HG02610 (cell line): ENCODE data around the gene PRKCQ.
"Not testable (repeated sequence)": the region's sequence is repeated elsewhere in the genome, so short reads cannot be mapped to it uniquely, and the experiment has no call there.

ENCODE experiments used
- ATAC-seq: cut with Tn5 transposase; IDR thresholded peaks from one replicate; pipeline ENCODE4 v1.9.1; 2021; ENCODE audit warnings: mild to moderate bottlenecking, moderate library complexity; ENCODE audit not compliant: unreplicated experiment

PRKCQ gene

GRCh38 chr10:6395606-6396005, 184.5 kb downstream of the PRKCQ start:
- ATAC-seq: no peak

GRCh38 chr10:6394084-6394483, 186.0 kb downstream of the PRKCQ start:
- ATAC-seq: no peak

DNA sequence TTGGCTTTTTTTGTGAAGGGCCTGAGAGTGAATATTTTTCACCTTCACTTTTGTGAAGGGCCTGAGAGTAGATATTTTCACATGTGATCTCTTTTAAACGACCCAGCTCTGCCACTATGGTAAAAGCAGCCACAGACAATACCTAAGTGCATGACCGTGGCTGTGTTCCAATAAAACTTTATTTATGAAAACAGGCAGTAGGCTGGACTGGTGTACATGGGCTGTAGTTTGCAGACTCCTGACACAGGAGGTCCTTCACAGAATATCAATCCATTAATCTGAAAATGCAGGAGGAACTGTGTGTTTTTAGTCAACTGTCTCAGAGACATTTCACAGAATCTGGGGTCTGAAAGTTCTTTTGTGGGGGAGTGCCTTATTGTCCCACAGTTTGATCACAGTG, 186.9 kb downstream of the PRKCQ start:
- no peak for ATAC-seq

DNA sequence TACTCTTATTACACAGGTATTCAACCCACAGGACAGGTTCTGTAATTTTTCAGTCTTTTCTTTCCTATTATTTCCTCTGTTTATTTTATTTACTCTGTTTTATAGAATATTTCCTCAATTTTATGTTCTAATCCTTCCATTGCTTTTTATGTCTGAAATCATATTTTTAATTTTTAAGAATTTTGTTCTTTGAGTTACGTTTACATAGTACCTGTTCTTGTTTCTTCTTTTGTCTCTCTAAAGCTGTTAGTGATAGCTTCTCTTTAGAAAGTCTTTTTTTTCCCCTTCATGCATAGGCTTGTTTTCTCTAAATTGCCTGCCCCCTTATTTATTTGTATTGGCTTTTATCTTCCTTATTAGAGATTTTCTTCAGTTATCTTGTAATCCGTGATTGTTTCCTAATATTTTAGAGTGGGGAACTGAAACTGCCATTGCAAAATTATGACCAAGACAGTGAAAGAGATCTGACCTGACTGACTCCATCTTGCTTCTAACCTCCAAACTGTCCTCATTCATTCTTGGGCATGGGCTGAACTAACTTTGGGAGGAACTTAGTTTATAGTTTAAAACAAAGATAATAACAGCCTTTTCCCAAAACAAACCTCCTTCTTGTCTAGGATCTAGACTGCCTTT, 189.7 kb downstream of the PRKCQ start:
- ATAC-seq: no peak

- ATAC-seq: no peak
Observed at GRCh38 chr10:6388261-6388893, 191.7 kb downstream of the PRKCQ start.

GRCh38 chr10:6386960-6387359, 193.1 kb downstream of the PRKCQ start:
- no peak for ATAC-seq

- ATAC-seq: no peak
Observed at GRCh38 chr10:6386346-6386745, 193.7 kb downstream of the PRKCQ start.

- ATAC-seq: no peak
Observed at GRCh38 chr10:6385665-6386064, 194.4 kb downstream of the PRKCQ start.

DNA sequence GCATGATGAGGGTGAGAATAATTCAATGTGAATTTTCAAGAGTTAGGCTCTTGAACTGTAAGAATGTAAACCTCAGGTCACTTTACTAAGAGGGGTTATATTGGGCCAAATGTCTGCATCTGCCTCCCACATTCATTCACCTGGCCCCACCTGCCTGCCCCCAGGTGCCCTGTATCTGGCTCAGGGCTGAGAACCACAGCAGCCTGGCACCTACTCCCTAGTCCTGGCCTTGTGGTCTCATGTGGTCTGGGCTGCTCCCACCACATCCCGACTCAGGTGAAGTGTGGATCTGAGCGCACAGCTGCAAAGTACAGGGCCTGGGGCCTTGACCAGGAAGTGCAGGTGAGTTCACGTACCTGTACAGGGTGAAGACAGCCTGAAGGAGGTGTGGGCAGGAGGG, 195.2 kb downstream of the PRKCQ start:
- ATAC-seq: no peak

- no peak for ATAC-seq
Observed at GRCh38 chr10:6384031-6384430, 196.0 kb downstream of the PRKCQ start.

DNA sequence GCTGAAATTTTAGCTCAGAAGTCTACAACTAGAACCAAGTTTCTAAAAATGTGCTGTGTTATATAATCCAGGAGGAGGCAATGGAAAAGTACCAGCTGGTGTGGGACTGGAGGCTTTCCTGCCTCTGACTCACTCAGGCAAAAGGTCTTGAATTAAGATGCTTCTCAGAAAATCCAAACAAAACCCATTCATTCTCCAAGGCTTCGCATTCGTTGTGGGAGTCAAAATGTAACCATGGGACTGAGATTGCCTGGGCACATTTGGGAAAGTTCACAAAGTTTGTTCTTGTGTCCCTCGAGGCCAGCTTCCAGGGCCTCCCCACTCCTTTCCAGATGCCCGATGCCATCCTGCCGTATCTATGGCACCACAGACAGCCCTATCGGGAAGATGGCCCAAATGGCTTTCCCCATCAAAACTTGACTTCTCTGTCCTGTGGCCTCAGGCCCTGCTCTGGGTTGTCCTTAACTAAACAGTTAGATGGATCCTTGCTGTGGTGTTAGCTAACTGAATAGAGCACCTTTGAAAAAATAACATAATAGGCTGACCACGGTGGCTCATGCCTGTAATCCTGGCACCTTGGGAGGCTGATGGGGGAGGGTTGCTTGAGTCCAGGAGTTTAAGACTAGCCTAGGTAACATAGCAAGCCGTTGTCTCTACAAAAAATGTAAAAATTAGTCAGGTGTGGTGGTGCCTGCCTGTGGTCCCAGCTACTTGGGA, 196.8 kb downstream of the PRKCQ start:
- no peak for ATAC-seq

DNA sequence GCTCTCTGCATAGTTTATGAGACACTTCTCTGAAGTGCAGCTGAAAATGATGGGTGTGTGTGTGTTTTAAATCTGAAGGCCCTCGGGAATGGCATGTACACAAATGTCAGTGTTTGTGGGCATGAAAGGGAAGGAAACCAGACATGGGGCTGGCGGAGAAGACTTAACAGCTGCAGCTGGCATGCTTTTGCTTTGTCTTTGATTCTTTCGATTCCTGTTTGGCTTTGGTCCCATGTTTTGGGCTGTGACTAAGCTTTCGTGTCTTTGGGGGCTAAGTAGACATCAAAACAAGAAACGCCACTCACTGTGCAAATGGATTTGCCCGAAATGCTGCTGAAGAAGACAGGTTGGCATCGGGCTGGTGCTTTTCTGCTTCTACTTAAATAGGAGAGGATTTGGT, 198.0 kb downstream of the PRKCQ start:
- peak; percentile 43 for ATAC-seq

DNA sequence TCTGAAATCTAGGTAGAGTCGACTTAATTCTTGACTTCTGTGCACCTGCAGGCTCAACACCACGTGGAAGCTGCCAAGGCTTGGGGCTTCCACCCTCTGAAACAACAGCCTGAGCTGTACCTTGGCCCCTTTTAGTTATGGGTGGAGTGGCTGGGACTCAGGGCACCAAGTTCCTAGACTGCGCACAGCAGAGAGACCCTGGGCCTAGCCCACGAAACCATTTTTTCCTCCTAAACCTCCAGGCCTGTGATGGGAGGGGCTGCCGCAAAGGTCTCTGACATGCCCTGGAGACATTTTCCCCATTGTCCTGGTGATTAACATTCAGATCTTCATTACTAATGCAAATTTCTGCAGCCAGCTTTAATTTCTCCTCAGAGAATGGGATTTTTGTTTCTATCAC, 199.6 kb downstream of the PRKCQ start:
- ATAC-seq: not testable (repeated sequence)

DNA sequence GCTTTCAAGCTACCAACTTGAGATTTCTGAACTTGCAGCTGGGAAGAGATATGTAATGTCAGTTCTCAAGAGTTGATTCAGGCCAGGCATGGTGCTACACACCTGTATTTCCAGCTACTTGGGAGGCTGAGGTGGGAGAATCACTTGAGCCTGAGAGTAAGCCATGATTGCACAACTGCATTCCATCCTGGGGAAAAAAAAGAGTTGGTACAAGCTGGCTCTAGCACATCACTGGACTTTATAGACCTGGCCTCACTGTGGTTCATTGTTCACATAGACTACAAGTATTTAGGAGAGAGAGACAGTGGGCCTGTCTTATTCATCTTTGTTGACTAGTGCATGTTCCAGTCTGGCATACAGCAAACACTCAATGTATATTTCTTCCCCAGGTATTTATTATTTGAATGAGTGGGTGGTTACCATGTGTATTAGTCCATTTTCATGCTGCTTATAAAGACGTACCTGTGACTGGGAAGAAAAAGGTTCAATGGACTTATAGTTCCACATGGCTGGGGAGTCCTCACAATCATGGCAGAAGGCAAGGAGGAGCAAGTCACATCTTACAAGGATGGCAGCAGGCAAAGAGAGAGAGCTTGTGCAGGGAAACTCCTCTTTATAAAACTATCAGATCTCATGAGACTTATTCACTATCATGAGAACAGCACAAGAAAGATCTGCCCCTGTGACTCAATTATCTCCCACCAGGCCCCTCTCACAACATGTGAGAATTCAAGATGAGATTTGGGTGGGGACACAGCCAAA, 200.9 kb downstream of the PRKCQ start:
- no peak for ATAC-seq
